Activated B cell treated with CpG ODN at 0.5 μM for 24 hours (primary cell): ENCODE measurements around the gene B4GAT1. TPM values are rescaled to one million over a fixed set of nuclear protein-coding genes. Genes with fewer than 3 reads are reported as not detected.

Experiments used
- ATAC-seq: fragments of 200-7000 bp; cut with Tn5 transposase; one replicate; pipeline ENCODE4 v1.10.0; 2021; ENCODE audit warnings: low read depth, mild to moderate bottlenecking, moderate library complexity
- CTCF ChIA-PET: fragments of 350-600 bp; sonication (Branson Sonifier 250); formaldehyde crosslinking; loops from one replicate; lab custom pipeline; 2021; ENCODE audit warnings: antibody characterized with exemption; lab: Charles Lee
- POLR2A ChIA-PET: fragments of 350-600 bp; sonication (Branson Sonifier 250); formaldehyde crosslinking; loops from one replicate; lab custom pipeline; 2021; ENCODE audit warnings: antibody characterized with exemption; lab: Charles Lee
- DNase-seq: peaks from one replicate; pipeline ENCODE4 v3.0.0; 2022
- H3K27ac Mint-ChIP-seq: one replicate; pipeline ENCODE4 v1.8.0; 2020; ENCODE audit warnings: mixed read lengths
- H3K27me3 Mint-ChIP-seq: one replicate; pipeline ENCODE4 v1.8.0; 2021; ENCODE audit warnings: mixed read lengths
- H3K36me3 Mint-ChIP-seq: one replicate; pipeline ENCODE4 v1.8.0; 2021; ENCODE audit warnings: low read depth, mixed read lengths
- H3K4me1 Mint-ChIP-seq: one replicate; pipeline ENCODE4 v1.8.0; 2021; ENCODE audit warnings: mixed read lengths
- H3K4me3 Mint-ChIP-seq: one replicate; pipeline ENCODE4 v1.8.0; 2020; ENCODE audit warnings: mild to moderate bottlenecking, mixed read lengths
- H3K9me3 Mint-ChIP-seq: one replicate; pipeline ENCODE4 v1.8.0; 2020; ENCODE audit warnings: mixed read lengths
- intact Hi-C: fragments of 100-400 bp; cut with micrococcal nuclease; formaldehyde crosslinking; loops from one replicate; pipeline ENCODE4 v1.15.1; 2024
- total RNA-seq: library from RNA; stranded (reverse); gene quantifications from 2 replicates; pipeline ENCODE4 v1.2.3, GENCODE V29; 2022
- TF ChIP-seq, protein P1 (sequence below): fragments of 200-600 bp; IDR thresholded peaks from one replicate; pipeline ENCODE4 v1.8.0; 2022; ENCODE audit warnings: antibody characterized with exemption, mild to moderate bottlenecking

The B4GAT1 gene
- total RNA-seq, 1 donor from 2014 or later = 1.9 TPM

DNA sequence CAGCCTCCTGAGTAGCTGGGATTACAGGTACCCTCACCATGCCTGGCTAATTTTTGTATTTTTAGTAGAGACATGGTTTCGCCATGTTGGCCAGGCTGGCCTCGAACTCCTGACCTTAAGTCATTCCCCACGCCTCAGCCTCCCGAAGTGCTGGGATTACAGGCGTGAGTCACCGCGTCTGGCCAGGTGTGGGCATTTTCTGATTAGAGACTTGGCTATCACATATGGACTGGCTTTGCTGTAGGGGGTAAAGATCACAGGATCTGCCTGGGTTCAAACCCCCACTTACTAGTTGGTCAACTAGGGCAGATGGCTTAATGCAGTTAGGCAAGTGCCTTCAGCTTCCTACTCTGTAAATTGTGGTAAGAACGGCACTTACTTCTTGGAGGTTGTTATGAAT lies 37.1 kb downstream of the B4GAT1 start:
- POLR2A ChIA-PET = interaction anchor here (3.3 kb wide), 1 partner anchor 21 kb away, joined by 26 read pairs; the partner anchor contains the start of gene YIF1A
- intact Hi-C loops = no loop called here
- CTCF ChIA-PET = interaction anchor here (1.1 to 5.1 kb wide), 3 partner anchors 21 to 170 kb away, joined by 3 to 67 read pairs (median 7); partner anchors contain the start of gene DPP3
- no peak overlapping the region for H3K4me3 Mint-ChIP-seq
- peaks cover 24% of the 10 kb centered on the region for H3K4me1 Mint-ChIP-seq
- H3K27ac Mint-ChIP-seq = no peak overlapping the region
- DNase-seq (no peak), ATAC-seq (no peak)
- H3K36me3 Mint-ChIP-seq = peaks cover 2% of the 10 kb centered on the region
- TF ChIP-seq, protein P1, sequence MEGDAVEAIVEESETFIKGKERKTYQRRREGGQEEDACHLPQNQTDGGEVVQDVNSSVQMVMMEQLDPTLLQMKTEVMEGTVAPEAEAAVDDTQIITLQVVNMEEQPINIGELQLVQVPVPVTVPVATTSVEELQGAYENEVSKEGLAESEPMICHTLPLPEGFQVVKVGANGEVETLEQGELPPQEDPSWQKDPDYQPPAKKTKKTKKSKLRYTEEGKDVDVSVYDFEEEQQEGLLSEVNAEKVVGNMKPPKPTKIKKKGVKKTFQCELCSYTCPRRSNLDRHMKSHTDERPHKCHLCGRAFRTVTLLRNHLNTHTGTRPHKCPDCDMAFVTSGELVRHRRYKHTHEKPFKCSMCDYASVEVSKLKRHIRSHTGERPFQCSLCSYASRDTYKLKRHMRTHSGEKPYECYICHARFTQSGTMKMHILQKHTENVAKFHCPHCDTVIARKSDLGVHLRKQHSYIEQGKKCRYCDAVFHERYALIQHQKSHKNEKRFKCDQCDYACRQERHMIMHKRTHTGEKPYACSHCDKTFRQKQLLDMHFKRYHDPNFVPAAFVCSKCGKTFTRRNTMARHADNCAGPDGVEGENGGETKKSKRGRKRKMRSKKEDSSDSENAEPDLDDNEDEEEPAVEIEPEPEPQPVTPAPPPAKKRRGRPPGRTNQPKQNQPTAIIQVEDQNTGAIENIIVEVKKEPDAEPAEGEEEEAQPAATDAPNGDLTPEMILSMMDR = no peak
- no peaks in the 10 kb centered on the region for H3K9me3 Mint-ChIP-seq
- H3K27me3 Mint-ChIP-seq = no peaks in the 10 kb centered on the region

DNA sequence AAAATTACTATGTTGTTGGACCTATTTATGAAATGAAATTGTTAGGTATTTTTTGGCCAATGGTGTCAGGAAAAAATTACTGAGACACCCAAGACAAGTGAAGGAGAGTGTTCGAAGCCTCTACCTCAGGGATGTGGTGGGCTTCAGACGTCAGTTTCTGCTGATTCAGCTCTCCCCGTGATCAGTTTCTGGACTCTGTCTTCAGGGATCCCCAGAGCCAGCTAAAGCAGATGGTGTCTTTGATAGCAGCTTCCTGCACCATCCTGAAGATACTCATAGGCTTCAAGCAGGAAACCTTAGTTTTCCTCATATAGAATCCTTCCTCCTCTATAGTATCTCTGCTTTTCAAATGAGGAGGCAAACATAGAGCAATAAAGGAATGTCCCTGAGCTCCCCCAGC lies 38.0 kb downstream of the B4GAT1 start:
- ATAC-seq (no peak), DNase-seq (no peak)
- Mint-ChIP-seq H3K4me1 (peaks cover 21% of the 10 kb centered on the region), H3K27me3 (no peaks in the 10 kb centered on the region), H3K27ac (no peak overlapping the region), H3K9me3 (no peaks in the 10 kb centered on the region), H3K36me3 (peaks cover 2% of the 10 kb centered on the region), H3K4me3 (no peak overlapping the region)
- CTCF ChIA-PET = interaction anchor here (1.1 to 5.1 kb wide), 2 partner anchors 22 to 77 kb away, joined by 3 to 67 read pairs; no protein-coding TSS in a partner anchor
- POLR2A ChIA-PET = no interaction called here
- intact Hi-C loops = no loop called here
- TF ChIP-seq, protein P1 = no peak

DNA sequence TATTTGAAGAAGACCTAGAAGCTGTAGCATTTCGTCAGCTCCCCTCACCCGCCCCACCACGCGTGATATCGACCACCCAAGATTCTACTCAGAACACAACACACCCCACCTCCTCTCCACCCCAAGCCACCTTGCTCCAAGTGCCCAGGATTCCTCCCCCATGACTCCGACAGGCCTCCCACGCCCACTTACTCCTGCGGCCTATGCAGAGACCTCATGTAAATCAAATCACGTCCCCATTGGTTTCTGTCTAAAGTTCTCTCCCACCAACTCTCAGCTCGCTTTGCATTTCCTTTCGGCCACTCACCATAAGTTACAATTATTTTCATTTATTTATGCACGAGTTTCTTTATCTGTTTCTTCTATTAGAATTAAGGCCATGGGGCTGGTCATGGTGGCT lies 44.8 kb downstream of the B4GAT1 start:
- TF ChIP-seq, protein P1 = no peak
- H3K36me3 Mint-ChIP-seq = no peaks in the 10 kb centered on the region
- POLR2A ChIA-PET = no interaction called here
- ATAC-seq (no peak), DNase-seq (no peak)
- no peaks in the 10 kb centered on the region for H3K4me1 Mint-ChIP-seq
- H3K27me3 Mint-ChIP-seq = peaks cover 2% of the 10 kb centered on the region
- CTCF ChIA-PET = interaction anchor here (0.7 kb wide), 1 partner anchor 9 kb away, joined by 3 read pairs; no protein-coding TSS in a partner anchor
- intact Hi-C loops = no loop called here
- no peak overlapping the region for H3K27ac Mint-ChIP-seq
- no peaks in the 10 kb centered on the region for H3K9me3 Mint-ChIP-seq
- no peak overlapping the region for H3K4me3 Mint-ChIP-seq

DNA sequence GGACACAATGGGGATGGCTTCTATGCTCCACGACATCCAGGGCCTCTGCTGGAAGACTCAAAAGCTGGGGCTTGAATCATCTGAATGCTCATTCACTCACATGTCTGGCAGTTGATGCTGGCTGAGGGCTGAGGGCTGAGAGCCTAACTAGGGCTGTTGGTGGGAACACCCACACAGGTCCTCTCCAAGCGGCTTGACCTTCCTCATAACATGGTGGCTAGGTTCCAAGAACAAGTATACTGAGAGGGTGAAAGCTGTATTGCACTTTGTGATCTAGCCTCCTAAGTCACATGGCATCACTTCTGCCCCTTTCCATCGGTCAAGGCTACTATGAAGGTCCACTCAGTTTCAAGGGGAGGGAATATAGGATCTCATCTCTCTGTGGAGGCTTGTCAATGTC lies 48.2 kb downstream of the B4GAT1 start:
- intact Hi-C loops = no loop called here
- Mint-ChIP-seq H3K27ac (no peak overlapping the region), H3K36me3 (no peaks in the 10 kb centered on the region), H3K9me3 (no peaks in the 10 kb centered on the region), H3K27me3 (peaks cover 6% of the 10 kb centered on the region), H3K4me1 (no peaks in the 10 kb centered on the region), H3K4me3 (no peak overlapping the region)
- TF ChIP-seq, protein P1 = no peak
- ChIA-PET POLR2A (interaction anchor here (0.6 kb wide), 1 partner anchor 271 kb away, joined by 9 read pairs; no protein-coding TSS in a partner anchor), CTCF (no interaction called here)
- DNase-seq (no peak), ATAC-seq (no peak)

DNA sequence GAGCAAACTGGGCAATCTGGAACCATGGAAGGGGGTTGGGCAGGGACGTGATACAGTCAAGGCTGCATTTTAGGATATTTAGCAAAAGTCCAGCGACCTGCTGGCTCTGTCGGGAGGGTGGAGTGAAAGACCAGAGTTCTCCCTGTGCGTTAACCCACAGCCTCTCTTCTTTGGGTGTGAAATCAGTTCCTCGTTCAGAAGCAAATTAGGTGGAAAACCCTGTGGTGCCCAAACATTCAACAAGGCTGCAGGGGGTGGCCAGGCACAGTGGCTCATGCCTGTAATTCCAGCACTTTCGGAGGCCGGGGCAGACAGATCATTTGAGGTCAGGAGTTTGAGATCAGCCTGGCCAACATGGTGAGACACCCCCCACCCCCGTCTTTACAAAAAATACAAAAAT lies 49.8 kb downstream of the B4GAT1 start:
- Mint-ChIP-seq H3K36me3 (no peaks in the 10 kb centered on the region), H3K4me3 (no peak overlapping the region), H3K27me3 (peaks cover 18% of the 10 kb centered on the region), H3K27ac (no peak overlapping the region), H3K9me3 (no peaks in the 10 kb centered on the region), H3K4me1 (peaks cover under 1% of the 10 kb centered on the region)
- TF ChIP-seq, protein P1 = no peak
- no peak for ATAC-seq
- DNase-seq = no peak
- CTCF ChIA-PET = interaction anchor here (1.0 kb wide), 1 partner anchor 14 kb away, joined by 4 read pairs; no protein-coding TSS in a partner anchor
- POLR2A ChIA-PET = no interaction called here
- intact Hi-C loops = no loop called here

Other genes with a start within 250 kb of the B4GAT1 start
- gene KLC2, start 89.9 kb downstream of the B4GAT1 start, total RNA-seq = 37.0 and 45.6 TPM in 2 replicates
- gene RAB1B, start 79.0 kb downstream of the B4GAT1 start, total RNA-seq = 115 and 118 TPM in 2 replicates
- 0.93 and 1.0 TPM in 2 replicates for gene CNIH2, start 69.5 kb downstream of the B4GAT1 start, total RNA-seq
- gene YIF1A, start 58.5 kb downstream of the B4GAT1 start, total RNA-seq = 53.4 and 62.6 TPM in 2 replicates
- gene TMEM151A, start 55.7 kb downstream of the B4GAT1 start, total RNA-seq = not detected in 2 replicates
- 0.22 TPM in 1 of 2 replicates, not detected in the other for gene CD248, start 30.6 kb downstream of the B4GAT1 start, total RNA-seq
- 0.76 and 0.98 TPM in 2 replicates for gene RIN1, start 11.2 kb downstream of the B4GAT1 start, total RNA-seq
- gene BRMS1, start 2.5 kb downstream of the B4GAT1 start, total RNA-seq = 56.9 and 59.2 TPM in 2 replicates
- 13.5 and 17.1 TPM in 2 replicates for gene SLC29A2, start 24.1 kb upstream of the B4GAT1 start, total RNA-seq
- gene NPAS4, start 73.4 kb upstream of the B4GAT1 start, total RNA-seq = not detected in 2 replicates
- gene MRPL11, start 91.2 kb upstream of the B4GAT1 start, total RNA-seq = 62.6 and 74.3 TPM in 2 replicates
- gene PELI3, start 119.3 kb upstream of the B4GAT1 start, total RNA-seq = 8.5 and 9.1 TPM in 2 replicates
- gene DPP3, start 132.8 kb upstream of the B4GAT1 start, total RNA-seq = 62.2 and 63.3 TPM in 2 replicates
- 30.5 and 38.8 TPM in 2 replicates for gene BBS1, start 163.0 kb upstream of the B4GAT1 start, total RNA-seq
- 14.6 and 19.0 TPM in 2 replicates for gene ZDHHC24, start 198.4 kb upstream of the B4GAT1 start, total RNA-seq
- gene ACTN3, start 199.3 kb upstream of the B4GAT1 start, total RNA-seq = 0.10 TPM in 1 of 2 replicates, not detected in the other
- gene CTSF, start 221.0 kb upstream of the B4GAT1 start, total RNA-seq = 2.0 and 3.6 TPM in 2 replicates
- gene CCDC87, start 245.4 kb upstream of the B4GAT1 start, total RNA-seq = 0.22 and 0.31 TPM in 2 replicates
- gene CCS, start 245.6 kb upstream of the B4GAT1 start, total RNA-seq = 59.0 and 65.3 TPM in 2 replicates